Spleen (tissue), 7 donors: ENCODE measurements around the gene HNF1A.

Experiments
- POLR2A ChIP-seq, 3 donors: fragments of 450-650 bp; IDR thresholded peaks; one replicate each; pipeline ENCODE4 v1.5.1; 2017; ENCODE audit warnings: antibody characterized with exemption in 3 of 3, mild to moderate bottlenecking in 1 of 3
- POLR2AphosphoS5 ChIP-seq, 3 donors: sonication (generic); formaldehyde crosslinking; IDR thresholded peaks; one replicate each; pipeline ENCODE4 v1.5.1; 2017; ENCODE audit warnings: antibody characterized with exemption in 3 of 3
- TF ChIP-seq, protein P1 (sequence below), 11 experiments: fragments of 200-600 bp in 7 of 11; fragments of 450-650 bp in 4 of 11; sonication (generic) in 4 of 11; IDR thresholded peaks in 8 of 11; conservative IDR thresholded peaks in 3 of 11; 1 replicate in 7 of 11; 2 replicates in 4 of 11; pipeline versions ENCODE4 v1.4.0 to v1.8.0; 2016 to 2021; ENCODE audit warnings: antibody characterized with exemption in 11 of 11, inconsistent platforms in 4 of 11, mild to moderate bottlenecking in 1 of 11
- donor health status: DM: no; HTN: no; CAD: no; lungs with moderate emphysema.
- donor health status: DM: no; HTN: no; CAD: no.
- donor health status: DM: no; HTN: no; CAD: no.

GRCh38 chr12:120990487-120991055 lies 12.2 kb downstream of the HNF1A start:
- TF ChIP-seq, protein P1, sequence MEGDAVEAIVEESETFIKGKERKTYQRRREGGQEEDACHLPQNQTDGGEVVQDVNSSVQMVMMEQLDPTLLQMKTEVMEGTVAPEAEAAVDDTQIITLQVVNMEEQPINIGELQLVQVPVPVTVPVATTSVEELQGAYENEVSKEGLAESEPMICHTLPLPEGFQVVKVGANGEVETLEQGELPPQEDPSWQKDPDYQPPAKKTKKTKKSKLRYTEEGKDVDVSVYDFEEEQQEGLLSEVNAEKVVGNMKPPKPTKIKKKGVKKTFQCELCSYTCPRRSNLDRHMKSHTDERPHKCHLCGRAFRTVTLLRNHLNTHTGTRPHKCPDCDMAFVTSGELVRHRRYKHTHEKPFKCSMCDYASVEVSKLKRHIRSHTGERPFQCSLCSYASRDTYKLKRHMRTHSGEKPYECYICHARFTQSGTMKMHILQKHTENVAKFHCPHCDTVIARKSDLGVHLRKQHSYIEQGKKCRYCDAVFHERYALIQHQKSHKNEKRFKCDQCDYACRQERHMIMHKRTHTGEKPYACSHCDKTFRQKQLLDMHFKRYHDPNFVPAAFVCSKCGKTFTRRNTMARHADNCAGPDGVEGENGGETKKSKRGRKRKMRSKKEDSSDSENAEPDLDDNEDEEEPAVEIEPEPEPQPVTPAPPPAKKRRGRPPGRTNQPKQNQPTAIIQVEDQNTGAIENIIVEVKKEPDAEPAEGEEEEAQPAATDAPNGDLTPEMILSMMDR (IDR thresholded peaks at IDR 0.05 in 8 of 11, conservative IDR thresholded peaks at IDR 0.05 in 3 of 11): no peak
- TF ChIP-seq POLR2AphosphoS5 (IDR thresholded peaks at IDR 0.05) (no peak), POLR2A (IDR thresholded peaks at IDR 0.05) (no peak)
